Upper lobe of right lung (tissue), 1 donor: Measurements from ENCODE around the gene CR1L. TPM values are rescaled to one million over a fixed set of nuclear protein-coding genes. Genes with fewer than 3 reads are reported as not detected.

Experiments used
- ATAC-seq: fragments of 200-7000 bp; cut with Tn5 transposase; one replicate; pipeline ENCODE4 v1.9.1; 2020; ENCODE audit warnings: mild to moderate bottlenecking, moderate library complexity
- DNase-seq: peaks from one replicate; pipeline ENCODE4 v3.0.0-alpha.2; 2020
- H3K27ac ChIP-seq: fragments of 200-600 bp; one replicate; pipeline ENCODE4 v1.8.0; 2022
- H3K27me3 ChIP-seq: fragments of 200-600 bp; one replicate; pipeline ENCODE4 v1.8.0; 2022; ENCODE audit warnings: mild to moderate bottlenecking
- H3K36me3 ChIP-seq: fragments of 200-600 bp; one replicate; pipeline ENCODE4 v1.8.0; 2022
- H3K4me1 ChIP-seq: fragments of 200-600 bp; one replicate; pipeline ENCODE4 v1.8.0; 2022
- H3K4me3 ChIP-seq: fragments of 200-600 bp; one replicate; pipeline ENCODE4 v1.8.0; 2022; ENCODE audit warnings: mild to moderate bottlenecking
- H3K9me3 ChIP-seq: fragments of 200-600 bp; one replicate; pipeline ENCODE4 v1.8.0; 2022
- intact Hi-C: fragments of 100-400 bp; cut with DNase I; formaldehyde crosslinking; loops from one replicate; pipeline ENCODE4 v1.11.0; 2022
- total RNA-seq: library from RNA; stranded (reverse); fragmentation: NEBNext Ultra II Directional; extraction: Animal tissue kit (Norgen Biotek cat#: 25700); gene quantifications from one replicate; pipeline ENCODE4 v1.2.1, GENCODE V29; 2021
- TF ChIP-seq, protein P1 (sequence below): fragments of 200-600 bp; IDR thresholded peaks from one replicate; pipeline ENCODE4 v1.8.0; 2022; ENCODE audit warnings: antibody characterized with exemption
- donor health status: DM: no; HTN: yes; CAD: no; lungs with severe emphysema.

The CR1L gene
- total RNA-seq, 1 donor from 2014 or later = not detected

DNA sequence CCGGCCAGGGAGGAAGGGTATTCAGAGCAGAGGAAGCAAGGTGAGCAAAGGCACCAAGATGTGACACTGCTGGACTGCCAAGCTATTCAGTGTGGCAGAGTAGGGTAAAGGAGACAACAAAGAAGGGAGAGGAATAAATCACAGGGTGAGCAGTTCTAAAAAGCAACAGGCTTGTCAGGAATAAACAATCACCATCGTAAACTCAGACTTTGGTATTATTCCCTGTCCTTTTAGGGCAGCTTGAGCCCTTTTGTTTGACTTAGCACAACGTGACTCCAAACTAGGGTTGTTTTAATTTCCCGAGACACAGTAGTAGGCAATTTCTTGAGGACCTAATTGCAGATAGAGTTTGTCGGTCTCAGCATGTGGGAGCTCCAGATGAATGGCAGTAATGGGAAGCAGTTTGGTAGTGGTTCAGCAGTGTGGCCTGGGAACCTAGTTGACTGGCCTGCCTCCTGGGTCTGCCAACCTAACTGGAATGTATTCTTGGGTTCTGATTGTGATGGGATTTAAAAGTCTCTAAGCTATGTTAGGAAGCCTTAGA, 4.3 kb downstream of the CR1L start:
- intact Hi-C loops = no loop called here
- H3K27ac ChIP-seq = no peak overlapping the region
- H3K27me3 ChIP-seq = no peaks in the 10 kb centered on the region
- no peak for ATAC-seq
- H3K9me3 ChIP-seq = no peaks in the 10 kb centered on the region
- no peaks in the 10 kb centered on the region for H3K36me3 ChIP-seq
- TF ChIP-seq, protein P1, sequence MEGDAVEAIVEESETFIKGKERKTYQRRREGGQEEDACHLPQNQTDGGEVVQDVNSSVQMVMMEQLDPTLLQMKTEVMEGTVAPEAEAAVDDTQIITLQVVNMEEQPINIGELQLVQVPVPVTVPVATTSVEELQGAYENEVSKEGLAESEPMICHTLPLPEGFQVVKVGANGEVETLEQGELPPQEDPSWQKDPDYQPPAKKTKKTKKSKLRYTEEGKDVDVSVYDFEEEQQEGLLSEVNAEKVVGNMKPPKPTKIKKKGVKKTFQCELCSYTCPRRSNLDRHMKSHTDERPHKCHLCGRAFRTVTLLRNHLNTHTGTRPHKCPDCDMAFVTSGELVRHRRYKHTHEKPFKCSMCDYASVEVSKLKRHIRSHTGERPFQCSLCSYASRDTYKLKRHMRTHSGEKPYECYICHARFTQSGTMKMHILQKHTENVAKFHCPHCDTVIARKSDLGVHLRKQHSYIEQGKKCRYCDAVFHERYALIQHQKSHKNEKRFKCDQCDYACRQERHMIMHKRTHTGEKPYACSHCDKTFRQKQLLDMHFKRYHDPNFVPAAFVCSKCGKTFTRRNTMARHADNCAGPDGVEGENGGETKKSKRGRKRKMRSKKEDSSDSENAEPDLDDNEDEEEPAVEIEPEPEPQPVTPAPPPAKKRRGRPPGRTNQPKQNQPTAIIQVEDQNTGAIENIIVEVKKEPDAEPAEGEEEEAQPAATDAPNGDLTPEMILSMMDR = no peak
- H3K4me1 ChIP-seq = peaks cover 5% of the 10 kb centered on the region
- H3K4me3 ChIP-seq = no peak overlapping the region
- no peak for DNase-seq

DNA sequence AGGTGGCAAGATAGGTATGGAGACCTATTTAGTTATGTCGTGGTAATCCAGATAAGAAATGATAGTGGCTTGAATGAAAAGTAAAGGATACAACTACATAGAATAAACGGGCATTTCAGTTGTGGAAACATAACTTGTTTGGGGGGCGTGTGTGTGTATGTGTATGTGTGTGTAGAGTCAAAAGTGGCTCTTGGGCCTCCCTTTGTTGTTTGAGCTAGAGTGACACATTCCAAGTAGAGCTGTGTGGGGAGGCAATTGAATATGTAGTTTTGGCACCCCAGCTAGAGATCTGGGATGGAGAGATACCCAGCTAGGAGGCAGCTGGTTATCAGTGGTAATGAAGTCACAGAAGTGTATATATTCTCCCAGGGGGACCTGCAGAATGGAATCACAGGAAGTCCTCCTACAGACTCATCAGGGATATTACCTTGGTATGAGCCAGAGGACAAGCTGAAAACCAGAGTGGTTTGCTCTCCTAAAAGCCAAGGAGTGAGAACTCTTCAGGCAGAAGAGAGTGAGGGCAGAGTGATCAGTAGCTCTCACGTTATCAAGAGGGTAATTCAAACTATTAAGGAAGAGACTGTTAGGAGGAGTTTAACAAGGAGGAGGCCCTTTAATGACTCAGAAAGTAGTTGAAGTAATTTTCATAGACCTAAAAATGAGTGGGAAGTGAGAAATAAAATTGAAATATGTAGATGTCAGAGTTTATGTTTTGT, 5.1 kb downstream of the CR1L start:
- TF ChIP-seq, protein P1 = no peak
- no peaks in the 10 kb centered on the region for H3K27me3 ChIP-seq
- intact Hi-C loops = no loop called here
- no peaks in the 10 kb centered on the region for H3K9me3 ChIP-seq
- no peaks in the 10 kb centered on the region for H3K4me1 ChIP-seq
- no peak overlapping the region for H3K4me3 ChIP-seq
- DNase-seq (no peak), ATAC-seq (no peak)
- no peaks in the 10 kb centered on the region for H3K36me3 ChIP-seq
- no peak overlapping the region for H3K27ac ChIP-seq

DNA sequence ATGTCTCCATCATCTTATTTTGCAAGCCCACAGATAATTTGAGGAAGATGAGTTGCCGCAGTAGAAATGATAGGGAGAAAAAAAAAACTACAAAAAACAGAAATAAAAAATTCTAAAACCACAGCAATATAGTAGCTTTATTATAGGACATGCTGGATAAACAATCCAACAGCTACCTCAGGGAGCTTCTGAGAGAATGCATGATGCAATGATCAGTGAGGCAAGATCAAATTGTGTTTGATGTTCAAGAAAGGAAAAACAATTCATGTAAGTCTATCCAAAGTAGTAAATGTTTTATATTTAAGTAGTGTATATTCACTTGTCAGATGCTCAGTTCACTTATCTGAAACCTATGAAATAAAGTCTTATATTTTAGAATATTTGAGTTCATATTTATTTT, 6.7 kb downstream of the CR1L start:
- no peak for DNase-seq
- H3K4me1 ChIP-seq = no peaks in the 10 kb centered on the region
- TF ChIP-seq, protein P1 = no peak
- intact Hi-C loops = no loop called here
- no peak overlapping the region for H3K4me3 ChIP-seq
- ATAC-seq = no peak
- no peaks in the 10 kb centered on the region for H3K36me3 ChIP-seq
- H3K27ac ChIP-seq = no peak overlapping the region
- no peaks in the 10 kb centered on the region for H3K9me3 ChIP-seq
- H3K27me3 ChIP-seq = no peaks in the 10 kb centered on the region

DNA sequence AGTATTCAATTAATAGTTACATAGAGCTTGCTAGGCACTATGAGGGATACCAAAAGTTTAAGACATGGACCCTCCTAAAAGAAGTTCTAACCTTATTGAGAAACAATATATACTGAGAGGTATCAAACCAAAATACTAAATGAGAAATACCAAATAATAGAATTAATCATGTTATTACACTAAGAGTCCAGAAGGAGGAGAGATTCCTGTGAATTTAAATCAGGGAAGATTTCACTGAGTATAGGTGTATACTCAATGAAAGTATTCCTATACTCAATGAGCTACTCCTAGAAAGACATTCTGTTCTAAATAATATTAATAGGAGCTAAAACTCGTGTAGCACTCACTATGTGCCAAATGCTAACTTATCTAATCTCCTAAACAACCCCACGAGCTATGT, 9.4 kb downstream of the CR1L start:
- H3K9me3 ChIP-seq = no peaks in the 10 kb centered on the region
- ATAC-seq (no peak), DNase-seq (no peak)
- H3K36me3 ChIP-seq = no peaks in the 10 kb centered on the region
- no peaks in the 10 kb centered on the region for H3K4me1 ChIP-seq
- TF ChIP-seq, protein P1 = peak; percentile 23
- intact Hi-C loops = no loop called here
- H3K27ac ChIP-seq = no peak overlapping the region
- H3K4me3 ChIP-seq = no peak overlapping the region
- H3K27me3 ChIP-seq = no peaks in the 10 kb centered on the region

DNA sequence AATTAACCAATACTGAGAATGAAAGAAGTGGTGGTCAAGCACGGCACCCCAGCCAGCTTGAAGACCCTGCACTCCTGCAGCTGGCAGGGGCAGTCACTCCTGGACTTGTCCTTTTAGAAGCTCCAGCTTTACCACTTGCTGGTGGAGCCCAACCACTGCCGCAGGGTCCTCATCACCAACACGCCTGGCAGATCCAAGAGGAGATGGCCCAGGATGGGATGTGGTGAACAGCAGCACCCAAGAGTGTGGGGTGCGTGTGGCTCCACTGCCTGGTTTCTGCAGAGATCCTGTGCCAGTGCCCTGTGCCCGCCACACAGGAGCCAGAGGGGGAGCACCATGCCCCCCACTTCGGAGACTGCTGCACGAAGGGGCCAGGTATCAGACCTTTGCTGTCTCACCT, 13.5 kb downstream of the CR1L start:
- ATAC-seq = no peak
- no peak overlapping the region for H3K4me3 ChIP-seq
- TF ChIP-seq, protein P1 = no peak
- H3K9me3 ChIP-seq = no peaks in the 10 kb centered on the region
- H3K27me3 ChIP-seq = no peaks in the 10 kb centered on the region
- no peak for DNase-seq
- no peaks in the 10 kb centered on the region for H3K4me1 ChIP-seq
- intact Hi-C loops = no loop called here
- H3K36me3 ChIP-seq = no peaks in the 10 kb centered on the region
- no peak overlapping the region for H3K27ac ChIP-seq
